Measurements from ENCODE around the gene SOAT1.
"Not testable (repeated sequence)": the region's sequence is repeated elsewhere in the genome, so short reads cannot be mapped to it uniquely, and the experiment has no call there.

Gene SOAT1

GRCh38 chr1:179365342-179366092, 71.9 kb downstream of the SOAT1 start, which contains the start of gene AXDND1:
Gene AXDND1, plus strand, starts transcription at chr1:179365971. Its CDS starts 539 bp downstream, at chr1:179366510.
- peak; percentile 89 to 91 for DNase-seq

- no peak for DNase-seq
These were observed 72.7 kb downstream of the SOAT1 start for GRCh38 chr1:179366093-179366800.

GRCh38 chr1:179369751-179370341, 76.2 kb downstream of the SOAT1 start:
- DNase-seq: no peak

GRCh38 chr1:179372160-179372559, 78.6 kb downstream of the SOAT1 start:
- DNase-seq: no peak

- DNase-seq: no peak
These were observed 82.6 kb downstream of the SOAT1 start for GRCh38 chr1:179376223-179376622.

GRCh38 chr1:179380299-179380698, 86.7 kb downstream of the SOAT1 start:
- DNase-seq: no peak

GRCh38 chr1:179384027-179384426, 90.4 kb downstream of the SOAT1 start:
- DNase-seq: no peak

GRCh38 chr1:179385510-179385909, 91.9 kb downstream of the SOAT1 start:
- DNase-seq: no peak

GRCh38 chr1:179393721-179394120, 100.1 kb downstream of the SOAT1 start:
- DNase-seq: no peak

- not testable (repeated sequence) for DNase-seq
These were observed 105.8 kb downstream of the SOAT1 start for GRCh38 chr1:179399399-179399798.
